ENCODE measurements around the gene ARHGAP18. TPM values are rescaled to one million over a fixed set of nuclear protein-coding genes. Genes with fewer than 3 reads are reported as not detected.
A peak's percentile ranks its signal among the peaks of the same experiment; 100 is the strongest.

ARHGAP18 gene
- total and polyA plus RNA-seq, 10 donors = 4.6 to 18.7 (median 15.4) TPM

GRCh38 chr6:129708496-129709195 lies 1.3 kb downstream of the ARHGAP18 start:
- Histone ChIP-seq H3K4me1 (peaks cover 10 to 59% (median 35%) of the 10 kb centered on the region in 6 donors), H3K4me3 (peak overlapping the region in 7 of 8 donors; percentile 56 to 74 (median 59)), H3K36me3 (peaks cover 0 to 7% (median 0%) of the 10 kb centered on the region in 6 donors), H3K27ac (peak overlapping the region in 4 of 8 donors; percentile 82 to 88 (median 88)), H3K27me3 (replicated peaks in 1 of 7) (no peaks in the 10 kb centered on the region), H3K9me3 (no peaks in the 10 kb centered on the region)
- intact Hi-C loops (cut with DNase I; ENCODE audit: low total_unique reads) = no loop called here
- TF ChIP-seq POLR2AphosphoS5 (IDR thresholded peaks at IDR 0.05) = no peak
- TF ChIP-seq, protein P1, sequence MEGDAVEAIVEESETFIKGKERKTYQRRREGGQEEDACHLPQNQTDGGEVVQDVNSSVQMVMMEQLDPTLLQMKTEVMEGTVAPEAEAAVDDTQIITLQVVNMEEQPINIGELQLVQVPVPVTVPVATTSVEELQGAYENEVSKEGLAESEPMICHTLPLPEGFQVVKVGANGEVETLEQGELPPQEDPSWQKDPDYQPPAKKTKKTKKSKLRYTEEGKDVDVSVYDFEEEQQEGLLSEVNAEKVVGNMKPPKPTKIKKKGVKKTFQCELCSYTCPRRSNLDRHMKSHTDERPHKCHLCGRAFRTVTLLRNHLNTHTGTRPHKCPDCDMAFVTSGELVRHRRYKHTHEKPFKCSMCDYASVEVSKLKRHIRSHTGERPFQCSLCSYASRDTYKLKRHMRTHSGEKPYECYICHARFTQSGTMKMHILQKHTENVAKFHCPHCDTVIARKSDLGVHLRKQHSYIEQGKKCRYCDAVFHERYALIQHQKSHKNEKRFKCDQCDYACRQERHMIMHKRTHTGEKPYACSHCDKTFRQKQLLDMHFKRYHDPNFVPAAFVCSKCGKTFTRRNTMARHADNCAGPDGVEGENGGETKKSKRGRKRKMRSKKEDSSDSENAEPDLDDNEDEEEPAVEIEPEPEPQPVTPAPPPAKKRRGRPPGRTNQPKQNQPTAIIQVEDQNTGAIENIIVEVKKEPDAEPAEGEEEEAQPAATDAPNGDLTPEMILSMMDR (IDR thresholded peaks at IDR 0.05 in 8 of 11, conservative IDR thresholded peaks at IDR 0.05 in 3 of 11) = no peak
- no peak for TF ChIP-seq POLR2A (IDR thresholded peaks at IDR 0.05)
- 68 to 81% (median 75%) methylated on average over 4 of the region's 4 CpGs for WGBS, 5 donors
- DNase-seq = no peak

DNA sequence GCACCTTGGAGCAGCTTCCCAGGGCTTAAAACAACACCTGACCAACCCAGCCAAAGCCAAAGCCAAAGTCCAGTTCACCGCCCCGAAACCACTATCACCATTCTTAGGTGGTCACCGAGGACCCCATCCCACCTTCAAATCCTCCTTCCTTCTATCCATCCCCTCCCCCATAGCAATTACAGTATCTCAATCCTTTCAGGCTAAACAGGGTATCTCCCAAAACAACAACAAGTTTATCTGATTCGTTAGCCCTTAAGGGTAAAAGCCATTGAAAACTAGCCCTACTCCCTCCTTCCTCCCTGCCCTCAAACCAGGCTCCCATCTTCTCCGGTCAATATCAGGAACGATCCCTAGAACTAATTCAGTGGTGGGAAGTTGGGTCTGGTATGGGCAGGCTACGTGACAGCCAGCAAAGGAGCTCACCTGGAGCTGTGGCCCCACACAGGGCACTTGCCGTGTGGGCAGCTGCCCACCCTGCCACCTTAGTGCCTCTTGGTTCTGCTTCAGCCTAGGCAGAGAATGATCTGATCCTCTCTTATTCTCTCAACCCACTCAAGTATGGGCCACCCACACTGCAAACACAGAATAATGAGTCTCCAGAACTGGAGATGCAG lies 2.0 kb downstream of the ARHGAP18 start:
- Histone ChIP-seq H3K27me3 (replicated peaks in 1 of 7) (no peaks in the 10 kb centered on the region), H3K27ac (peak overlapping the region in 4 of 8 donors; percentile 9 to 88 (median 85)), H3K36me3 (peaks cover 0 to 7% (median 0%) of the 10 kb centered on the region in 6 donors), H3K4me1 (peaks cover 10 to 61% (median 38%) of the 10 kb centered on the region in 6 donors), H3K4me3 (peak overlapping the region in 4 of 8 donors; percentile 57 to 74 (median 63)), H3K9me3 (no peaks in the 10 kb centered on the region)
- TF ChIP-seq, protein P1 (IDR thresholded peaks at IDR 0.05 in 8 of 11, conservative IDR thresholded peaks at IDR 0.05 in 3 of 11) = no peak
- TF ChIP-seq POLR2AphosphoS5 (IDR thresholded peaks at IDR 0.05) (no peak), POLR2A (IDR thresholded peaks at IDR 0.05) (no peak)
- intact Hi-C loops (cut with DNase I; ENCODE audit: low total_unique reads) = no loop called here
- DNase-seq = no peak
- 79 to 94% (median 90%) methylated on average over 8 of the region's 8 CpGs for WGBS, 5 donors

DNA sequence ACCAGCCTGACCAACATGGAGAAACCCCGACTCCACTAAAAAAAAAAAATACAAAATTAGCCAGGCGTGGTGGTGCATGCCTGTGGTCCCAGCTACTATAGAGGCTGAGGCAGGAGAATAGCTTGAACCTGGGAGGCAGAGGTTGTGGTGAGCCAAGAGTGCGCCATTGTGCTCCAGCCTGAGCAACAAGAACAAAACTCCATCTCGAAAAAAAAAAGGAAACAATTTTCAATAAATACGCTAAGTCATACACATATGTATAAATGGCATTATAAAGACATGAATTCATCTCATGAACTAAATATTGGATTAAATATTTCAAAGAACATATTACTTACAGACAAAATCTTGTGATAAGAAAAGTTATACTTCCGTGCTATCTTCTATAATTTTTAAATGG lies 2.9 kb downstream of the ARHGAP18 start:
- H3K4me1 ChIP-seq = peaks cover 10 to 63% (median 38%) of the 10 kb centered on the region in 6 donors
- no peak overlapping the region for H3K27ac ChIP-seq
- peaks cover 0 to 7% (median 0%) of the 10 kb centered on the region in 6 donors for H3K36me3 ChIP-seq
- no peak for DNase-seq
- TF ChIP-seq POLR2AphosphoS5 (IDR thresholded peaks at IDR 0.05) (no peak), POLR2A (IDR thresholded peaks at IDR 0.05) (no peak)
- TF ChIP-seq, protein P1 (IDR thresholded peaks at IDR 0.05 in 8 of 11, conservative IDR thresholded peaks at IDR 0.05 in 3 of 11) = no peak
- H3K4me3 ChIP-seq = no peak overlapping the region
- WGBS, 5 donors = 94 to 99% (median 96%) methylated on average over 6 of the region's 6 CpGs
- intact Hi-C loops (cut with DNase I; ENCODE audit: low total_unique reads) = no loop called here
- H3K9me3 ChIP-seq = no peaks in the 10 kb centered on the region
- H3K27me3 ChIP-seq (replicated peaks in 1 of 7) = no peaks in the 10 kb centered on the region

DNA sequence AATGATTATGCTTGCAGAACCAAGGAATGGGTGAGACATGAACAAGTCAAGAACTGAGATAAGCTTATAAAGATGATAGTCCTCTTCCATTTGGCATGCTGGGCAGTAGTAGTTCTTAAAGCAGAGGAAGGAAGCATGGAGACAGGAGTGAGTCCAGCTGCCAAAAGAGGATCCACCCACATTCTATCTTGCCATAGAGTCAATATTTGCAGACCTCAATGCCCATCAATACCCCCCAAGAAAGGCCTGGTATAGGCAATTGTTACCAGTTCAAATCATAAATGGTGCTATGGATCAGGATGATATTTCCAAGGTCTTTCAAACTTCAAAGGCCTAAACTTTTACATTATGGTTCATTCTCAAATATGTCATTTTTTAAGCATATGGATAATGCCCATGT lies 4.8 kb downstream of the ARHGAP18 start:
- no peak overlapping the region for H3K27ac ChIP-seq
- H3K27me3 ChIP-seq (replicated peaks in 1 of 7) = no peaks in the 10 kb centered on the region
- intact Hi-C loops (cut with DNase I; ENCODE audit: low total_unique reads) = no loop called here
- peaks cover 0 to 7% (median 0%) of the 10 kb centered on the region in 6 donors for H3K36me3 ChIP-seq
- TF ChIP-seq POLR2AphosphoS5 (IDR thresholded peaks at IDR 0.05) = no peak
- TF ChIP-seq POLR2A (IDR thresholded peaks at IDR 0.05) = no peak
- TF ChIP-seq, protein P1 (IDR thresholded peaks at IDR 0.05 in 8 of 11, conservative IDR thresholded peaks at IDR 0.05 in 3 of 11) = no peak
- no peak overlapping the region for H3K4me3 ChIP-seq
- no peaks in the 10 kb centered on the region for H3K9me3 ChIP-seq
- H3K4me1 ChIP-seq = peaks cover 10 to 67% (median 37%) of the 10 kb centered on the region in 6 donors
- no peak for DNase-seq

Data from spleen (tissue), 11 donors.